Tibial artery (tissue), 4 donors: Measurements from ENCODE around the gene CWH43.

ENCODE experiments used
- DNase-seq, 2 donors: peaks; one replicate each; pipeline ENCODE4 v3.0.0-alpha.2; 2019
- H3K27ac ChIP-seq, 2 donors: fragments of 200-600 bp; sonication (generic) in 1 of 2; 1 replicate in 1 of 2; 2 replicates in 1 of 2; pipeline ENCODE4 v1.5.1; 2018 to 2019; ENCODE audit warnings: mild to moderate bottlenecking in 1 of 2
- H3K27me3 ChIP-seq, 2 donors: fragments of 200-600 bp; sonication (generic) in 1 of 2; one replicate each; pipeline versions ENCODE4 v1.5.1 to v1.6.0; 2016 to 2019
- H3K36me3 ChIP-seq, 3 donors: fragments of 200-600 bp; sonication (generic) in 2 of 3; one replicate each; pipeline ENCODE4 v1.5.1; 2016 to 2019; ENCODE audit warnings: mild to moderate bottlenecking in 2 of 3
- H3K4me1 ChIP-seq, 4 donors: fragments of 200-600 bp; sonication (generic) in 2 of 4; 1 replicate in 3 of 4; 2 replicates in 1 of 4; pipeline ENCODE4 v1.5.1; 2016 to 2019
- H3K4me3 ChIP-seq, 2 donors: fragments of 200-600 bp; sonication (generic) in 1 of 2; 1 replicate in 1 of 2; 2 replicates in 1 of 2; pipeline ENCODE4 v1.5.1; 2018 to 2019; ENCODE audit warnings: mild to moderate bottlenecking in 2 of 2
- H3K9me3 ChIP-seq, 3 donors: fragments of 200-600 bp; sonication (generic) in 1 of 3; one replicate each; pipeline ENCODE4 v1.5.1; 2016 to 2019
- intact Hi-C: fragments of 100-400 bp; cut with DNase I; formaldehyde crosslinking; loops from one replicate; pipeline ENCODE4 v1.15.0; 2023; ENCODE audit warnings: low total_unique reads
- TF ChIP-seq, protein P1 (sequence below), 2 experiments: fragments of 200-600 bp in 1 of 2; fragments of 450-650 bp in 1 of 2; IDR thresholded peaks; one replicate each; pipeline ENCODE4 v1.5.1; 2017 to 2019; ENCODE audit warnings: antibody characterized with exemption in 2 of 2, mild to moderate bottlenecking in 1 of 2, moderate library complexity in 1 of 2

The CWH43 gene

DNA sequence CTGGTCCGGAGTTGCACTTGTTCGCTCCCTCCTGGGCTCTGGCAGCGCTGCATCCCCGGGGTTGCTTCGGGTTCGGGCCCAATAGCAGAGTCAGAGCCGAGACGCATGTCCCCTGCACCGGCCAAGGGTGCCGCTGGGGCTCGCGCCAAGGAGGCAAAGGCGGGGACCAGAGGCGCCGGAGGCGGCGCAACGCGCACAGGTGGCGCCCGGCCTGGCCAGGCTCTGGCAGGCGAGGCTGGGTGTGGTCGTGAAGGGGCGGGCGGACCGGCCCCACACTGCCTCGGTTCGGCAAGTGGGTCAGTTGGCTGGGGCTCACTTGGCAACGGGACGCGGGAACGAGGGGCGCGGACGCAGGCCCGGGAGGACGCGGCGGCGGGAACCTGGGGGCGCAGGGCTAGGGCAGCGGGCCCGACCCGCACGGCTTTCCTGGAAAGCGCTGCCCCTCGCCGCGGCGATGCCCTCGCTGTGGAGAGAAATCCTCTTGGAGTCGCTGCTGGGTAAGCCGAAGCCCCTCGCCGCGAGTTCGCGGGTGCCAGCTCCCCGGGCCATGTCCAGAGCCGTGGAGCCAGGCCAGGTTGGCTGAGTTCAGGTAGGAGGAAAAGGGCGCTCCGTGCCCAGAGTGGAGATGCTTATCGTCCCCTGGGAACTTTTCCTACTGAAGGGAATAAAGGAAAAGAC lies at the start of gene CWH43:
TSS of gene CWH43 (plus strand) at position 300 of the 678 bp plus-strand sequence. CDS start at position 455, 155 bp downstream.
- Histone ChIP-seq H3K27ac (no peak within 1 kb of the TSS), H3K4me1 (peaks cover 0 to 10% (median 9%) of the 10 kb centered on the region in 4 donors), H3K36me3 (no peaks in the 10 kb centered on the region), H3K27me3 (peaks cover 0 to 39% of the 10 kb centered on the region in 2 donors), H3K9me3 (peaks cover 0 to 5% (median 0%) of the 10 kb centered on the region in 3 donors), H3K4me3 (no peak within 1 kb of the TSS)
- DNase-seq, result no peak
- TF ChIP-seq, protein P1, sequence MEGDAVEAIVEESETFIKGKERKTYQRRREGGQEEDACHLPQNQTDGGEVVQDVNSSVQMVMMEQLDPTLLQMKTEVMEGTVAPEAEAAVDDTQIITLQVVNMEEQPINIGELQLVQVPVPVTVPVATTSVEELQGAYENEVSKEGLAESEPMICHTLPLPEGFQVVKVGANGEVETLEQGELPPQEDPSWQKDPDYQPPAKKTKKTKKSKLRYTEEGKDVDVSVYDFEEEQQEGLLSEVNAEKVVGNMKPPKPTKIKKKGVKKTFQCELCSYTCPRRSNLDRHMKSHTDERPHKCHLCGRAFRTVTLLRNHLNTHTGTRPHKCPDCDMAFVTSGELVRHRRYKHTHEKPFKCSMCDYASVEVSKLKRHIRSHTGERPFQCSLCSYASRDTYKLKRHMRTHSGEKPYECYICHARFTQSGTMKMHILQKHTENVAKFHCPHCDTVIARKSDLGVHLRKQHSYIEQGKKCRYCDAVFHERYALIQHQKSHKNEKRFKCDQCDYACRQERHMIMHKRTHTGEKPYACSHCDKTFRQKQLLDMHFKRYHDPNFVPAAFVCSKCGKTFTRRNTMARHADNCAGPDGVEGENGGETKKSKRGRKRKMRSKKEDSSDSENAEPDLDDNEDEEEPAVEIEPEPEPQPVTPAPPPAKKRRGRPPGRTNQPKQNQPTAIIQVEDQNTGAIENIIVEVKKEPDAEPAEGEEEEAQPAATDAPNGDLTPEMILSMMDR (IDR thresholded peaks at IDR 0.05), result no peak
- intact Hi-C loops, result no loop called here

DNA sequence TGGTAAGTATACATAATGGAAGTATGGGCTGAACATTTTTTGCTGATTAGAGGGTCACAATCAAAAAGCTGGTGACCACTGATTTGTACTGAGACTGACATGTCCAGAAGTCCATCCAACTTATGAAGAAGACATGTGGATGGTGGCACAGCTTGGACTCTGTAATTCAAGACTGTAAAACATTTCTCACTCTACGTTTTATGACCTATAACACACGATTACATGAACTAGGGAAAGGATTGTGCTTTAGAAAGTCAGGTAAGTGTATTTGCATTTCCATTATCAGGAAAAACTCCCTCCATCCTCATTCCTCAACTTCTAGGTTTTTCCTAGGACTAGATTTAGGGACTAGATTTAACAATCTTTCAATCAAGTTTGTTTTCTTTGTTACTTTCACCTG lies 49.0 kb upstream of the CWH43 start:
- H3K27me3 ChIP-seq, result no peaks in the 10 kb centered on the region
- H3K27ac ChIP-seq, result no peak overlapping the region
- peaks cover 0 to 9% (median 3%) of the 10 kb centered on the region in 4 donors for H3K4me1 ChIP-seq
- H3K4me3 ChIP-seq, result no peak overlapping the region
- intact Hi-C loops, result no loop called here
- H3K36me3 ChIP-seq, result no peaks in the 10 kb centered on the region
- H3K9me3 ChIP-seq, result peaks cover 0 to 7% (median 0%) of the 10 kb centered on the region in 3 donors
- no peak for DNase-seq
- TF ChIP-seq, protein P1 (IDR thresholded peaks at IDR 0.05), result no peak

DNA sequence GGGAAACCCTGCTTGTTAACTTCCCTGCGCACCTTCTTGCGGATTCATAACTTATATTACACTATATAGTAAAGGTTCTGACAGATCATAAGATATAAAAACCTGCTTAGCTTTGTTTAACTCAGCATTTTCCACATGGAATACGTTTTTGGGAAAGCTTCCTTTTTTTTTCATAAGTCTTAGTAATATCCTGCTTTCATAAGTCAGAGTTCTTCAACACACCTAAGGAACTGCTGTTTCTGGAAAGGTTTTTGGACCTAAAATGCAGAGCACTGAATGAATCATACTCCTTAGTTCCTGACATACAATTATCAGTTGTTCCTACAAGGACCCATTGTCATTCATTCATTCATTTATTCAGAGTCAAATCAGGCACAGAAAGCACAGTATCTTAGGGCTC lies 47.2 kb upstream of the CWH43 start:
- Histone ChIP-seq H3K36me3 (no peaks in the 10 kb centered on the region), H3K9me3 (peaks cover 0 to 7% (median 0%) of the 10 kb centered on the region in 3 donors), H3K27ac (no peak overlapping the region), H3K4me1 (peaks cover 0 to 9% (median 3%) of the 10 kb centered on the region in 4 donors), H3K4me3 (no peak overlapping the region), H3K27me3 (no peaks in the 10 kb centered on the region)
- intact Hi-C loops, result no loop called here
- TF ChIP-seq, protein P1 (IDR thresholded peaks at IDR 0.05), result no peak
- DNase-seq, result no peak

DNA sequence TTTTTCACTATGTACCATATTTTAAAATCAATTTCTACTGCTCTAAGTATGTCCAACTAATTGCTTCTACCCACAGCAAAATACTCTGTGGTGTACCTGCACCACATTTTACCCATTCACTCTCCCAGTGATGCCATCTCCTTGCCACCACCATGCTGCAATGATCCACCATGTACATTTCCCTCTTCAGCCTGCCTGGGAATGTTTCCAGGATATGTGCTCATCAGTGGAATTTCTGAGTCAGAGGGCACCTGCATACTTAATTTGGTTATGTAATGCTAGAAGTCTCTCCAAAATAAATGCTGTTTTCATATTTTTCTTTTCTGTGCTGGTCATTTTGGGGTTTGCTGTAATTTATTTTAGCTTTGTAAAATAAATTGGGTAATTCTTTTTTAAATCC lies 46.3 kb upstream of the CWH43 start:
- TF ChIP-seq, protein P1 (IDR thresholded peaks at IDR 0.05), result no peak

DNA sequence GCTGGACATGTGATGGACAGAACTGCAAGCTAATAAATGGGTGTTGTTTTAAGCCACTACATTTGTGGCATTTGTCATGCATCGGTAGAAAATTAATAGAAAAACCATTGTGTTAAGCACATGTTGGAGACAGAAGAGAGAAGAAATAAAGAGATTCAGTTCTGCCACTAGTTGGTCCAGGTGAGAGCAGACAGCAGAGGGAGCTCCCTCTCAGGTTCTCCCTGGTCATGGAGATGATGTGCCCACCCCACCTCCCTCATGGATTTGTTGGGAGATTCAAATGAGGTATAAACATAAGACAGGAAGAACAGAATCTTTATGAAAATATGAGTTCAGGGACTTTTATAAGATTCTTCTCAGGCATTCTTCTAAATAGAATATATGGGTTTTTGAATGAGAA lies 42.7 kb upstream of the CWH43 start:
- peaks cover 0 to 4% (median 0%) of the 10 kb centered on the region in 3 donors for H3K9me3 ChIP-seq
- TF ChIP-seq, protein P1 (IDR thresholded peaks at IDR 0.05), result no peak
- intact Hi-C loops, result no loop called here
- H3K4me3 ChIP-seq, result no peak overlapping the region
- peaks cover 0 to 9% (median 3%) of the 10 kb centered on the region in 4 donors for H3K4me1 ChIP-seq
- H3K27me3 ChIP-seq, result no peaks in the 10 kb centered on the region
- DNase-seq, result no peak
- no peak overlapping the region for H3K27ac ChIP-seq
- H3K36me3 ChIP-seq, result no peaks in the 10 kb centered on the region

More for the DNA sequence above, 46.3 kb upstream of the CWH43 start:
- intact Hi-C loops, result no loop called here
- no peak overlapping the region for H3K27ac ChIP-seq
- no peaks in the 10 kb centered on the region for H3K27me3 ChIP-seq
- H3K4me1 ChIP-seq, result peaks cover 0 to 9% (median 3%) of the 10 kb centered on the region in 4 donors
- no peaks in the 10 kb centered on the region for H3K36me3 ChIP-seq
- no peak for DNase-seq
- H3K4me3 ChIP-seq, result no peak overlapping the region
- peaks cover 0 to 7% (median 0%) of the 10 kb centered on the region in 3 donors for H3K9me3 ChIP-seq
